Measurements from ENCODE around the gene USP21. TPM values are rescaled to one million over a fixed set of nuclear protein-coding genes. Genes with fewer than 3 reads are reported as not detected.
A peak's percentile ranks its signal among the peaks of the same experiment; 100 is the strongest.

Gene USP21
- total RNA-seq, 4 donors from 2014 or later, result 19.5 to 75.9 (median 35.3) TPM

- in situ Hi-C loops (cut with MboI; ENCODE audit: low pct_ligation_motif_present in 1 of 4, low pct_unique_long_range_greater_than_20kb in 1 of 4, low sequenced_read_pairs in 3 of 4), result no loop called here
- no peak overlapping the region for H3K27ac ChIP-seq
- H3K4me1 ChIP-seq, result peaks cover 0 to 10% (median 4%) of the 10 kb centered on the region in 4 donors
- WGBS, 2 donors (ENCODE audit: low coverage in 1 of 2), result 56 to 73% methylated on average over 6 to 8 of the region's 8 CpGs
- no peaks in the 10 kb centered on the region for H3K27me3 ChIP-seq
- DNase-seq, result no peak
- H3K36me3 ChIP-seq, result no peaks in the 10 kb centered on the region
- no peak for TF ChIP-seq POLR2AphosphoS5 (IDR thresholded peaks at IDR 0.05)
- no peak for TF ChIP-seq EP300 (IDR thresholded peaks at IDR 0.05; ENCODE audit: low read depth)
- no peak for TF ChIP-seq CTCF (IDR thresholded peaks at IDR 0.05)
- TF ChIP-seq POLR2A (IDR thresholded peaks at IDR 0.05), result no peak
- H3K4me3 ChIP-seq, result no peak overlapping the region
- intact Hi-C loops (cut with DNase I; ENCODE audit: low total_unique reads), result no loop called here
- no peaks in the 10 kb centered on the region for H3K9me3 ChIP-seq
Observed at GRCh38 chr1:161191971-161192370, 32.7 kb downstream of the USP21 start.

- peaks cover 2 to 12% (median 8%) of the 10 kb centered on the region in 4 donors for H3K4me1 ChIP-seq
- 20 to 57% methylated on average over 3 to 15 of the region's 15 CpGs for WGBS, 2 donors (ENCODE audit: low coverage in 1 of 2)
- H3K27ac ChIP-seq, result peak overlapping the region in 1 of 4 donors; percentile 19
- intact Hi-C loops (cut with DNase I; ENCODE audit: low total_unique reads) (no loop called here), in situ Hi-C loops (cut with MboI; ENCODE audit: low pct_ligation_motif_present in 1 of 4, low pct_unique_long_range_greater_than_20kb in 1 of 4, low sequenced_read_pairs in 3 of 4) (no loop called here)
- no peak for TF ChIP-seq EP300 (IDR thresholded peaks at IDR 0.05; ENCODE audit: low read depth)
- TF ChIP-seq POLR2A (IDR thresholded peaks at IDR 0.05), result no peak
- no peak for TF ChIP-seq POLR2AphosphoS5 (IDR thresholded peaks at IDR 0.05)
- peak; percentile 77 to 89 (median 83) for TF ChIP-seq CTCF (IDR thresholded peaks at IDR 0.05)
- no peaks in the 10 kb centered on the region for H3K27me3 ChIP-seq
- DNase-seq, result peak; percentile 71
- H3K36me3 ChIP-seq, result no peaks in the 10 kb centered on the region
- no peaks in the 10 kb centered on the region for H3K9me3 ChIP-seq
- H3K4me3 ChIP-seq, result no peak overlapping the region
Observed at GRCh38 chr1:161192476-161193465, 33.5 kb downstream of the USP21 start.

- Histone ChIP-seq H3K36me3 (no peaks in the 10 kb centered on the region), H3K27me3 (no peaks in the 10 kb centered on the region), H3K9me3 (no peaks in the 10 kb centered on the region), H3K4me1 (peaks cover 11 to 20% (median 13%) of the 10 kb centered on the region in 4 donors), H3K4me3 (no peak overlapping the region), H3K27ac (peak overlapping the region in 1 of 4 donors; percentile 25)
- 83% methylated on average over 21 of the region's 21 CpGs; no CpG with 5 or more reads in 1 of the 2 donors for WGBS, 2 donors (ENCODE audit: low coverage in 1 of 2)
- TF ChIP-seq POLR2A (IDR thresholded peaks at IDR 0.05), result no peak
- TF ChIP-seq EP300 (IDR thresholded peaks at IDR 0.05; ENCODE audit: low read depth), result no peak
- no peak for TF ChIP-seq POLR2AphosphoS5 (IDR thresholded peaks at IDR 0.05)
- no peak for TF ChIP-seq CTCF (IDR thresholded peaks at IDR 0.05)
- DNase-seq, result no peak
- intact Hi-C loops (cut with DNase I; ENCODE audit: low total_unique reads), result no loop called here
- in situ Hi-C loops (cut with MboI; ENCODE audit: low pct_ligation_motif_present in 1 of 4, low pct_unique_long_range_greater_than_20kb in 1 of 4, low sequenced_read_pairs in 3 of 4), result no loop called here
Observed at GRCh38 chr1:161193561-161194235, 34.4 kb downstream of the USP21 start.

- H3K36me3 ChIP-seq, result no peaks in the 10 kb centered on the region
- no peak for DNase-seq
- peaks cover 18 to 33% (median 20%) of the 10 kb centered on the region in 4 donors for H3K4me1 ChIP-seq
- intact Hi-C loops (cut with DNase I; ENCODE audit: low total_unique reads) (no loop called here), in situ Hi-C loops (cut with MboI; ENCODE audit: low pct_ligation_motif_present in 1 of 4, low pct_unique_long_range_greater_than_20kb in 1 of 4, low sequenced_read_pairs in 3 of 4) (no loop called here)
- no peak overlapping the region for H3K4me3 ChIP-seq
- peak overlapping the region in 2 of 4 donors; percentile 11 to 15 for H3K27ac ChIP-seq
- no peaks in the 10 kb centered on the region for H3K9me3 ChIP-seq
- WGBS, 2 donors (ENCODE audit: low coverage in 1 of 2), result 76% methylated on average over 4 of the region's 4 CpGs; no CpG with 5 or more reads in 1 of the 2 donors
- H3K27me3 ChIP-seq, result no peaks in the 10 kb centered on the region
- TF ChIP-seq POLR2AphosphoS5 (IDR thresholded peaks at IDR 0.05) (no peak), CTCF (IDR thresholded peaks at IDR 0.05) (no peak), EP300 (IDR thresholded peaks at IDR 0.05; ENCODE audit: low read depth) (no peak), POLR2A (IDR thresholded peaks at IDR 0.05) (no peak)
Observed at GRCh38 chr1:161195171-161195570, 35.9 kb downstream of the USP21 start.

Data from transverse colon (tissue), 4 donors.